Measurements from ENCODE around the gene CD164L2.
"Not testable (repeated sequence)": the region's sequence is repeated elsewhere in the genome, so short reads cannot be mapped to it uniquely, and the experiment has no call there.

CD164L2 gene

GRCh38 chr1:27403931-27404330 is 20.8 kb upstream of the CD164L2 start:
- DNase-seq: no peak

GRCh38 chr1:27403065-27403726 is 20.1 kb upstream of the CD164L2 start:
- no peak for DNase-seq

GRCh38 chr1:27402349-27402754 is 19.2 kb upstream of the CD164L2 start:
- no peak for DNase-seq

- DNase-seq: no peak
These were observed 17.8 kb upstream of the CD164L2 start for GRCh38 chr1:27400963-27401341.

- DNase-seq: no peak
These were observed 17.2 kb upstream of the CD164L2 start for GRCh38 chr1:27400082-27400962.

GRCh38 chr1:27399251-27400025 is 16.3 kb upstream of the CD164L2 start:
- DNase-seq: no peak

- DNase-seq: no peak
These were observed 15.4 kb upstream of the CD164L2 start for GRCh38 chr1:27398405-27399149.

- no peak for DNase-seq
These were observed 14.6 kb upstream of the CD164L2 start for GRCh38 chr1:27397749-27398148.

- no peak for DNase-seq
These were observed 14.0 kb upstream of the CD164L2 start for GRCh38 chr1:27397110-27397509.

GRCh38 chr1:27395441-27396195 is 12.5 kb upstream of the CD164L2 start:
- peak; percentile 78 for DNase-seq

GRCh38 chr1:27394925-27395324 is 11.8 kb upstream of the CD164L2 start:
- DNase-seq: no peak

- no peak for DNase-seq
These were observed 11.1 kb upstream of the CD164L2 start for GRCh38 chr1:27394282-27394658.

- no peak for DNase-seq
These were observed 10.6 kb upstream of the CD164L2 start for GRCh38 chr1:27393641-27394281.

- no peak for DNase-seq
These were observed 9.9 kb upstream of the CD164L2 start for GRCh38 chr1:27392778-27393635.

GRCh38 chr1:27392096-27392777 is 9.1 kb upstream of the CD164L2 start, which contains the start of gene GPR3:
Gene GPR3, plus strand, starts transcription at chr1:27392622. Its CDS starts 1,177 bp downstream, at chr1:27393799.
- peak; percentile 88 for DNase-seq

- no peak for DNase-seq
These were observed 8.5 kb upstream of the CD164L2 start for GRCh38 chr1:27391511-27392095.

- peak; percentile 60 for DNase-seq
These were observed 5.3 kb upstream of the CD164L2 start for GRCh38 chr1:27388337-27389005.

- DNase-seq: not testable (repeated sequence)
These were observed 1.7 kb upstream of the CD164L2 start for GRCh38 chr1:27384797-27385196.

- no peak for DNase-seq
These were observed 528 bp upstream of the CD164L2 start for GRCh38 chr1:27383661-27384060.

Measured in central memory CD4-positive, alpha-beta T cell (primary cell).